Measurements from ENCODE around the gene DNLZ. TPM values are rescaled to one million over a fixed set of nuclear protein-coding genes. Genes with fewer than 3 reads are reported as not detected.

The DNLZ gene
- total and polyA plus RNA-seq, 10 of the 15 experiments (the other 5 are each of a cell fraction or from before 2014, with no cell fraction given) = 0.66 to 29.7 (median 14.7) TPM; not detected in 1

GRCh38 chr9:136361047-136361753 is 2.3 kb downstream of the DNLZ start:
- Histone ChIP-seq H3K79me2 (ENCODE audit: control insufficient read depth, insufficient read depth, low read length) (no peaks in the 10 kb centered on the region), H3K4me2 (ENCODE audit: control insufficient read depth, insufficient read depth) (no peak overlapping the region), H3K9ac (ENCODE audit: control insufficient read depth, insufficient read depth, low read length) (no peak overlapping the region), H3K4me1 (ENCODE audit: control insufficient read depth, insufficient read depth, low read length) (peaks cover 10% of the 10 kb centered on the region), H3K9me3 (replicated peaks; ENCODE audit: control insufficient read depth, insufficient read depth, low read length) (no peaks in the 10 kb centered on the region; the same call in 2 of the 3 replicates), H4K20me1 (ENCODE audit: control insufficient read depth, insufficient read depth) (no peaks in the 10 kb centered on the region), H3K4me3 (no peak overlapping the region), H2AFZ (ENCODE audit: control insufficient read depth, low read depth, low read length) (no peak overlapping the region), H3K36me3 (ENCODE audit: control insufficient read depth in 2 of 2, insufficient read depth in 2 of 2, low read length in 1 of 2) (no peaks in the 10 kb centered on the region), H3K27ac (ENCODE audit: control insufficient read depth, insufficient read depth) (no peak overlapping the region), H3K27me3 (replicated peaks in 1 of 2; ENCODE audit: control insufficient read depth in 2 of 2, insufficient read depth in 2 of 2, low read length in 1 of 2) (no peaks in the 10 kb centered on the region)
- ATAC-seq = no peak
- intact Hi-C loops (cut with micrococcal nuclease; ENCODE audit: unreplicated experiment) = no loop called here
- SMC1A ChIA-PET (ENCODE audit: uncharacterized antibody, unreplicated experiment) = no interaction called here
- in situ Hi-C loops (cut with MboI) = no loop called here
- BruUV-seq (replicated peaks) = no TSS peak
- no peak for DNase-seq (ENCODE audit: low read depth, low spot score)
- RAD21 ChIA-PET (ENCODE audit: unreplicated experiment) = no interaction called here
- POLR2A ChIA-PET = no interaction called here
- CTCF ChIA-PET = no interaction called here
- 85% methylated on average over 35 of the region's 43 CpGs for whole genome bisulfite sequencing (ENCODE audit: insufficient coverage, insufficient replicate concordance, low lambda C conversion rate, missing lambda C conversion rate)
- FAIRE-seq = no peak
- TF ChIP-seq CEBPZ (IDR thresholded peaks at IDR 0.05; ENCODE audit: low read depth, low read length) = no peak
- no peak for TF ChIP-seq WRNIP1 (IDR thresholded peaks at IDR 0.05; ENCODE audit: borderline replicate concordance, low read depth, low read length)
- no peak for TF ChIP-seq SMC3 (IDR thresholded peaks at IDR 0.05; ENCODE audit: borderline replicate concordance, low read length)
- TF ChIP-seq ATF3 (IDR thresholded peaks at IDR 0.05; ENCODE audit: borderline replicate concordance, extremely low read depth, low read depth, low read length) = no peak
- no peak for TF ChIP-seq EP300 (IDR thresholded peaks at IDR 0.05; ENCODE audit: borderline replicate concordance in 1 of 2, control insufficient read depth in 1 of 2, low read depth in 2 of 2, low read length in 2 of 2)
- TF ChIP-seq STAT1 (conservative IDR thresholded peaks at IDR 0.05) = no peak
- no peak for TF ChIP-seq USF1 (IDR thresholded peaks at IDR 0.05; ENCODE audit: borderline replicate concordance, extremely low read length, insufficient read depth, low read depth, low read length)
- no peak for TF ChIP-seq MEF2A (IDR thresholded peaks at IDR 0.05; ENCODE audit: insufficient read depth, low read depth, low read length)
- no peak for TF ChIP-seq IKZF1 (conservative IDR thresholded peaks at IDR 0.05)
- no peak for TF ChIP-seq HSF1 (IDR thresholded peaks at IDR 0.05; ENCODE audit: low read depth, low read length)
- no peak for TF ChIP-seq ZNF687 (IDR thresholded peaks at IDR 0.05)
- no peak for TF ChIP-seq YBX1 (IDR thresholded peaks at IDR 0.05)
- no peak for TF ChIP-seq SIN3A (IDR thresholded peaks at IDR 0.05; ENCODE audit: low read depth, low read length)

All from GM12878 (cell line).